Head of caudate nucleus (tissue), 42 donors: Measurements from ENCODE around the gene DHX29.

ENCODE experiments used
- DNase-seq, 42 donors: peaks; one replicate each; pipeline versions ENCODE4 v3.0.0 to v3.0.0-alpha.2; 2020 to 2021; ENCODE audit warnings: mixed read lengths in 7 of 42
- intact Hi-C: fragments of 100-400 bp; cut with DNase I; formaldehyde crosslinking; loops from one replicate; pipeline ENCODE4 v1.15.0; 2022

The DHX29 gene

GRCh38 chr5:55307383-55308253 is at the start of gene DHX29, which contains the start of gene MTREX:
Gene DHX29 (minus strand): TSS chr5:55307694. CDS start chr5:55307573, 121 bp downstream.
Gene MTREX (plus strand): TSS chr5:55307989. CDS start chr5:55308014, 25 bp downstream.
- peak; percentile 88 to 97 (median 94) for DNase-seq

GRCh38 chr5:55356896-55357295 is 49.4 kb upstream of the DHX29 start:
- intact Hi-C loops = no loop called here
- no peak for DNase-seq

More at GRCh38 chr5:55307383-55308253, at the start of gene DHX29, which contains the start of gene MTREX:
- intact Hi-C loops = loop anchor here (5.0 kb wide), 1 partner anchor 75 kb away; the partner anchor contains the start of gene CCNO

GRCh38 chr5:55350754-55351153 is 43.3 kb upstream of the DHX29 start:
- intact Hi-C loops = no loop called here
- DNase-seq = no peak

- DNase-seq = no peak
- intact Hi-C loops = loop anchor here (10.0 kb wide), 1 partner anchor 57 kb away; no protein-coding TSS in a partner anchor
Measured at GRCh38 chr5:55347786-55348185, 40.3 kb upstream of the DHX29 start.

- intact Hi-C loops = loop anchor here (10.0 kb wide), 1 partner anchor 59 kb away; no protein-coding TSS in a partner anchor
- no peak for DNase-seq
Measured at GRCh38 chr5:55345327-55345726, 37.8 kb upstream of the DHX29 start.

GRCh38 chr5:55344392-55344992 is 37.0 kb upstream of the DHX29 start:
- intact Hi-C loops = loop anchor here (10.0 kb wide), 1 partner anchor 60 kb away; no protein-coding TSS in a partner anchor
- peak in 41 of 42 donors; percentile 26 to 90 (median 73) for DNase-seq

GRCh38 chr5:55343609-55344008 is 36.1 kb upstream of the DHX29 start:
- intact Hi-C loops = loop anchor here (10.0 kb wide), 1 partner anchor 61 kb away; no protein-coding TSS in a partner anchor
- DNase-seq = no peak

GRCh38 chr5:55343107-55343506 is 35.6 kb upstream of the DHX29 start:
- intact Hi-C loops = loop anchor here (10.0 kb wide), 1 partner anchor 62 kb away; no protein-coding TSS in a partner anchor
- no peak for DNase-seq

GRCh38 chr5:55338810-55339243 is 31.3 kb upstream of the DHX29 start:
- no peak for DNase-seq
- intact Hi-C loops = no loop called here

GRCh38 chr5:55338092-55338613 is 30.7 kb upstream of the DHX29 start:
- DNase-seq = no peak
- intact Hi-C loops = no loop called here

GRCh38 chr5:55333811-55334210 is 26.3 kb upstream of the DHX29 start:
- intact Hi-C loops = loop anchor here (5.0 kb wide), 1 partner anchor 358 kb away; no protein-coding TSS in a partner anchor
- DNase-seq = no peak

- no peak for DNase-seq
- intact Hi-C loops = loop anchor here (5.0 kb wide), 1 partner anchor 359 kb away; no protein-coding TSS in a partner anchor
Measured at GRCh38 chr5:55333017-55333416, 25.5 kb upstream of the DHX29 start.

GRCh38 chr5:55331321-55331720 is 23.8 kb upstream of the DHX29 start:
- no peak for DNase-seq
- intact Hi-C loops = loop anchor here (5.0 kb wide), 1 partner anchor 361 kb away; no protein-coding TSS in a partner anchor

- intact Hi-C loops = no loop called here
- DNase-seq = no peak
Measured at GRCh38 chr5:55327281-55327680, 19.8 kb upstream of the DHX29 start.

GRCh38 chr5:55325621-55326020 is 18.1 kb upstream of the DHX29 start:
- intact Hi-C loops = no loop called here
- no peak for DNase-seq

- intact Hi-C loops = no loop called here
- DNase-seq = peak in 2 of 42 donors; percentile 24 to 51
Measured at GRCh38 chr5:55324815-55325418, 17.4 kb upstream of the DHX29 start.

- intact Hi-C loops = no loop called here
- DNase-seq = no peak
Measured at GRCh38 chr5:55324006-55324405, 16.5 kb upstream of the DHX29 start.

- no peak for DNase-seq
- intact Hi-C loops = no loop called here
Measured at GRCh38 chr5:55320571-55320970, 13.1 kb upstream of the DHX29 start.

- intact Hi-C loops = no loop called here
Measured at GRCh38 chr5:55319491-55319890, 12.0 kb upstream of the DHX29 start.

More at GRCh38 chr5:55319491-55319890, 12.0 kb upstream of the DHX29 start:
- DNase-seq = no peak
